ENCODE measurements around the gene CCDC141. TPM values are rescaled to one million over a fixed set of nuclear protein-coding genes. Genes with fewer than 3 reads are reported as not detected.

Gene CCDC141
- total RNA-seq, 1 donor from 2014 or later: not detected

GRCh38 chr2:178915423-178916173, 134.3 kb downstream of the CCDC141 start:
- no peak for DNase-seq (ENCODE audit: low read depth)

GRCh38 chr2:178914259-178914849, 135.6 kb downstream of the CCDC141 start:
- peak; percentile 94 for TF ChIP-seq CTCF (conservative IDR thresholded peaks at IDR 0.05; ENCODE audit: low read depth, low read length)
- no peak overlapping the region for H3K4me3 ChIP-seq (ENCODE audit: low read depth, low read length)
- peak; percentile 46 for DNase-seq (ENCODE audit: low read depth)

More at GRCh38 chr2:178915423-178916173, 134.3 kb downstream of the CCDC141 start:
- TF ChIP-seq CTCF (conservative IDR thresholded peaks at IDR 0.05; ENCODE audit: low read depth, low read length): no peak
- no peak overlapping the region for H3K4me3 ChIP-seq (ENCODE audit: low read depth, low read length)

- TF ChIP-seq CTCF (conservative IDR thresholded peaks at IDR 0.05; ENCODE audit: low read depth, low read length): no peak
- no peak overlapping the region for H3K4me3 ChIP-seq (ENCODE audit: low read depth, low read length)
- DNase-seq (ENCODE audit: low read depth): no peak
Observed at GRCh38 chr2:178913049-178913441, 136.9 kb downstream of the CCDC141 start.

GRCh38 chr2:178912416-178913048, 137.4 kb downstream of the CCDC141 start:
- no peak overlapping the region for H3K4me3 ChIP-seq (ENCODE audit: low read depth, low read length)
- no peak for TF ChIP-seq CTCF (conservative IDR thresholded peaks at IDR 0.05; ENCODE audit: low read depth, low read length)
- no peak for DNase-seq (ENCODE audit: low read depth)

GRCh38 chr2:178911039-178911438, 138.9 kb downstream of the CCDC141 start:
- no peak for DNase-seq (ENCODE audit: low read depth)
- H3K4me3 ChIP-seq (ENCODE audit: low read depth, low read length): no peak overlapping the region
- TF ChIP-seq CTCF (conservative IDR thresholded peaks at IDR 0.05; ENCODE audit: low read depth, low read length): no peak

GRCh38 chr2:178910005-178910404, 139.9 kb downstream of the CCDC141 start:
- DNase-seq (ENCODE audit: low read depth): no peak
- TF ChIP-seq CTCF (conservative IDR thresholded peaks at IDR 0.05; ENCODE audit: low read depth, low read length): no peak
- H3K4me3 ChIP-seq (ENCODE audit: low read depth, low read length): no peak overlapping the region

All from epithelial cell of proximal tubule (primary cell).